D721Med (cell line): ENCODE data around the gene SHLD1.

Source experiments
- DNase-seq: peaks from one replicate; pipeline ENCODE4 v3.0.0; 2011; ENCODE audit warnings: low spot score; ENCODE audit not compliant: insufficient read length
- FAIRE-seq: peaks from 2 replicates; lab custom pipeline; 2011; peaks lifted over from hg19 to GRCh38; lab: Jason Lieb, UNC
- CTCF ChIP-seq: IDR thresholded peaks from 2 replicates; pipeline ENCODE4 v1.5.1; 2012; ENCODE audit warnings: mild to moderate bottlenecking, control low read depth; ENCODE audit not compliant: insufficient read depth; ENCODE audit errors: missing control alignments

Gene SHLD1

GRCh38 chr20:5781798-5782750 lies 31.9 kb downstream of the SHLD1 start:
- no peak for TF ChIP-seq CTCF
- DNase-seq (no peak), FAIRE-seq (no peak)

GRCh38 chr20:5784735-5785134 lies 34.5 kb downstream of the SHLD1 start:
- TF ChIP-seq CTCF = no peak
- FAIRE-seq (no peak), DNase-seq (no peak)

GRCh38 chr20:5785146-5785545 lies 34.9 kb downstream of the SHLD1 start:
- FAIRE-seq (no peak), DNase-seq (no peak)
- no peak for TF ChIP-seq CTCF

GRCh38 chr20:5786930-5787795 lies 37.0 kb downstream of the SHLD1 start:
- no peak for TF ChIP-seq CTCF
- DNase-seq (no peak), FAIRE-seq (no peak)

- no peak for TF ChIP-seq CTCF
- no peak for FAIRE-seq
- no peak for DNase-seq
Measured at GRCh38 chr20:5787796-5788165, 37.6 kb downstream of the SHLD1 start.

GRCh38 chr20:5788385-5788895 lies 38.2 kb downstream of the SHLD1 start:
- peak; percentile 86 for TF ChIP-seq CTCF
- DNase-seq = peak; percentile 31
- FAIRE-seq = no peak
